GF-D8 (cell line): ENCODE data around the gene TRPM7.
"Not testable (repeated sequence)": the region's sequence is repeated elsewhere in the genome, so short reads cannot be mapped to it uniquely, and the experiment has no call there.

ENCODE experiments used
- DNase-seq: peaks from one replicate; lab custom pipeline; 2025; lab: John Stamatoyannopoulos, UW

TRPM7 gene

GRCh38 chr15:50655555-50655954, 31.0 kb downstream of the TRPM7 start:
- no peak for DNase-seq

- no peak for DNase-seq
Observed at GRCh38 chr15:50653156-50653743, 33.3 kb downstream of the TRPM7 start.

DNA sequence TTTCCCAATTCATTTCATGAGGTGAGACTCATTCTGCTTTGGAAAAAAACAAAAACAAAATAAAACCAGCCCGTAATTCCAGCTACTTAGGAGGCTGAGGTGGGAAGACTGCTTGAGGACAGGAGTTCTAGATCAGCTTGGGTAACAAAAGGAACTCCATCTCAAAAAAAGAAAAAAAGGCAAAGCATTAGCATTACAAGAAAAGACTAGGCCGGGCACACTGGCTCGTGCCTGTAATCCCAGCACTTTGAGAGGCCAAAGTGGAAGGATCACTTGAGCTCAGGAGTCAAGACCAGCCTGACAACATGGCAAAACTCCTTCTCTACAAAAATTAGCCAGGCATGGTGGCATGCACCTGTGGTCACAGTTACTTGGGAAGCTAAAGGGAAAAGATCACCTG, 33.9 kb downstream of the TRPM7 start:
- no peak for DNase-seq

GRCh38 chr15:50641318-50641717, 45.3 kb downstream of the TRPM7 start:
- no peak for DNase-seq

- DNase-seq: no peak
Observed at GRCh38 chr15:50636146-50636545, 50.5 kb downstream of the TRPM7 start.

DNA sequence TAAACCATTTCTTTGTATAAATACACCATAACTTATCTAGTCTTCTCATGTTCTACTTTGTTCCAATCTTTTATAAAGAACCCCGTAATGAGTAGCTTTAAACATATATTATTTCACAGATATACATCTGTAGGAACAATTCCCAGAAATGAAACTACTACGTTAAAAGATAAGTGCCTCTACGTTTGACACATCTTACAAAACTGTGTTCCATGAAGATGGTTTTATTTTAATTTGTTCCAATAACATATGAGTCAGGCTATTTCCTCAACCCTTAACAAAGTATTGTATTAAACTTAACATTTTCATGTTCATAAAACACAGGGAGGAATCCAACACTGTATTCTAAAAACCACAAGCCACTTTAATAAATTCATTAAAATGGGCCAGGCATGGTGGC, 52.9 kb downstream of the TRPM7 start:
- no peak for DNase-seq

- DNase-seq: no peak
Observed at GRCh38 chr15:50628421-50628820, 58.2 kb downstream of the TRPM7 start.

DNA sequence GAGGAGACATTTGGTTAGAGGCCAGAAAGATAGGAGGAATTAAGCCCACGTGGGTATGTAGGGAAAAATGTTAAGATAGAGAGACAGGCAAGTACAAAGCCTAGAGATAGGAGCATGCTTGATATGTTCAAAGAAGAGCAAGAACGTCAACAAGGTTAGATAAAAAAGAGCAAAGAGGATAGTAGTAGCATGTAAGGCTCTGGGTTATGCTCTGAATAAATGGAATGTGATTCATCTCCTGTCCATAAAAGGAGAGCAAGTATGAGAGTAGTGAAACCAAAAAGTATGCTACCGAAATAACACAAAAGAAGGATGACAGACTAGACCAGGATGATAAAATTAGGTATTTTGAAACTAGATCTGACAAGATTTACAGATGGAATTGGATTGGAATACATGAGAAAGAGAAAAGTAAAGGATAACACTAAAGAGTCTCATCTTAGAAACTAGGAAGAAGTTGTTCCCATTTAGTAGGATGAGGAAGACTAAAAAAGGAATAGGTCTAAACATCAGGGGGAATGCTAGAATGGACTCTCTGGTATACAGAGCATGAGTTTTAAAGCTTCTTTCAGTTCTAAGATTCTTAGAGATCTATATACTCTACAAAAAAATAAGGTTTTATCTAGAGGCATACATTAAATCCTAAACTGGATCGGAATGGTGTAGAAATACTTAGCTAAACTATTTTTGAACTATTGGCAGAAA, 59.1 kb downstream of the TRPM7 start:
- no peak for DNase-seq

DNA sequence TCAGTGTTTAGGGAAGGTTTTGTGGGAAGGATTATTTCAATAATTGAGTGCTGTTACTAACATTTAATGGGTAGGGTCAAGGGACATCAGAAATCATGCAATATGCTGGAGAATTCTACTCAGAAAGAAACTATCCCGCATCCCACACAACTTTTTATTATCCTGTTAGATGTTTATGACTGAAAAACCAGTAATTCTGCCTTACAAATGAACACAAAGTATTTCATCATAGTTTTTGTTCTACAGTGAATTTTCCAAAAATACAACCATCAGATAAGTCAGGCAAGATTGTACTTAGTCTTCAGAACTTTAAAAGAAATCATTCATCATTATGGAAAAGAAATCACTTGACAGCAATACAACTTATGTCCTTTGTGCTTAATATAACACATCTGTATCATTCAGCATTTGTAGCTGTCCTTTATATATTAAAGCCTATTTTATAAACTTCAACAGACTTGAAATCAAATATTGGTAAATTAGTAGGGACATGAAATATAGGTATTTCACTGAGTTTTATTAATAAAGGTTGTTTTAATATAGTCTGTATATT, 61.9 kb downstream of the TRPM7 start:
- no peak for DNase-seq

DNA sequence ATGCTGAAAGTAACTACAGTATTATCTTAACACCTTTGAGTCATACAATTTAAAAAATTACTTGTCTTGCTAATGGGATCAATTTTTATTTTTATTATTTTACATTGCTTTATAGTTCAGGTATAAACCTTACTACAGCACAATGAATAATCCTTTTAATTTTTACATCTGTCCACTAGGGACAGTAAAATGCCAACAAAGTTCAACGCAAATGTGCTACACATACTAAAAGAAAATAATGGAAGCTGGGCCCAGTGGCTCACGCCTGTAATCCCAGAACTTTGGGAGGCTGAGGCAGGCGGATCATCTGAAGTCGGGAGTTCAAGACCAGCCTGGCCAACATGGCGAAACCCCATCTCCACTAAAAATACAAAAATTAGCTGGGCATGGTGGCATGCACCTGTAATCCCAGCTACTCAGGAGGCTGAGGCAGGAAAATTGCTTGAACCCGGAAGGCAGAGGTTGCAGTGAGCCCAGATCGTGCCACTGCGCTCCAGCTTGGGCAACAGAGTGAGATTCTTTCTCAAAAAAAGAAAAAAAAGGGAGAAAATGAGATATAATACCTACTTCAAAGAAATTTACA, 64.1 kb downstream of the TRPM7 start:
- not testable (repeated sequence) for DNase-seq

DNA sequence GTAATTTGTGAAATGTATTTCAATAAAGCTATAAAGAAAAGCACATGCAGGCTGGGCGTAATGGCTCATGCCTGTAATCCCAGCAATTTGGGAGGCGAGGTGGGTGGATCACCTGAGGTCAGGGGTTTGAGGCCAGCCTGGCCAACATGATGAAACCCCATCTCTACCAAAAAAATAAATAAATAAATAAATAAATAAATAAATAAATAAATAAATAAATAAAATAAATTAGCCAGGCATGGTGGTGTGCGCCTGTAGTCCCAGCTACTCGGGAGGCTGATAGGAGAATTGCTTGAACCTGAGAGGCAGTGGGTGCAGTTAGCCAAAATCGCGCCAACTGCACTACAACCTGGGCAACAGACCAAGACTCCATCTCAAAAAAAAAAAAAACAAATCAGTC, 69.6 kb downstream of the TRPM7 start:
- DNase-seq: not testable (repeated sequence)

DNA sequence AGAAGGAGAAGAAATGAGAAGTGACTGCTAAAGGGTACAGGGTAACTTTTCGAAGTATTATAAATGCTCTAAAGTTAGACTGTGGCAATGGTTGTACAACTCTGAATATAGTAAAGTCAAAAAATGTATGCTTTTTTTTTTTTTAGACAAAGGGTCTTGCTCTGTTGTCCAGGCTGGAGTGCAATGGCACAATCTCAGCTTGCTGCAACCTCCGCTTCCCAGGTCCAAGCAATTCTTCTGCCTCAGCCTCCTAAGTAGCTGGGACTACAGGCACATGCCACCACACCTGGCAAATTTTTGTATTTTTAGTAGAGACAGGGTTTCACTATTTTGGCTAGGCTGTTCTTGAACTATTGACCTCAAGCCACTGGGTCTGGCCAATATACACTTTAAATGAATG, 70.0 kb downstream of the TRPM7 start:
- DNase-seq: not testable (repeated sequence)

- DNase-seq: no peak
Observed at GRCh38 chr15:50613600-50613999, 73.0 kb downstream of the TRPM7 start.

DNA sequence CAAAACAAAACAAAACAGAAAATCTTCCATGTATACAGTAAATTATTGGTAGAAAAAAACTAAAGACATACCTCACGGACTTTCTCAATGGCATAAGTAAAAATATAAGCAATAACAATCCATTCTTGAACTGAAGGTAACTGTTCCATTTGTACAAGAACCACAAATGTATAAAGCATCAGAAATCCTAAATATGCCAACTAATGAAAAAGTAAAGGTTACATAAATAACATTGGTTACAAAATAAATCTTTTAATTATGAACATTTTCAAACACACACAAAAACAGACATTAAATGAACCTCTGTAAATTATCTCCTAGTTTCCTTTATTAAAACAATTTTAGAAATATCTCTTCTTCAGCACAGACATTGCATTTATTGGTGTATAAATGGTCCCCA, 79.5 kb downstream of the TRPM7 start:
- DNase-seq: no peak

DNA sequence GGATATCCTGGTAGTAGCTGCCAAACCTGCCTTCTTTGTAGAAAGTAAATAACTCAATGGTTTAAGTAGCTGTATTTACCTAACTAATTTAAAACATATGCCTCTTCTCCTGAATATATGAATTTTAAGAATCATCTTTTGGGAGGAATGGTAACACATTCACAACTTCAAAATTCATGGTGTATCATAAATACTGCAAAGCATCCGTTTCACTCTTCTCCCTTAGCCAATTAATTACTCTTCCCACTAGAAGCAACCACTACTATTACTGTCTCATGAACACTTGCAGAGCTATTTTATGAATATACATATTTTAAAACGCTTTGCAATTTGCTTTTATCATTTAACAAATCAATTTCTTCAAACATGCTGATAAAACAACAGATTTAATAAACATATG, 81.1 kb downstream of the TRPM7 start:
- DNase-seq: no peak

DNA sequence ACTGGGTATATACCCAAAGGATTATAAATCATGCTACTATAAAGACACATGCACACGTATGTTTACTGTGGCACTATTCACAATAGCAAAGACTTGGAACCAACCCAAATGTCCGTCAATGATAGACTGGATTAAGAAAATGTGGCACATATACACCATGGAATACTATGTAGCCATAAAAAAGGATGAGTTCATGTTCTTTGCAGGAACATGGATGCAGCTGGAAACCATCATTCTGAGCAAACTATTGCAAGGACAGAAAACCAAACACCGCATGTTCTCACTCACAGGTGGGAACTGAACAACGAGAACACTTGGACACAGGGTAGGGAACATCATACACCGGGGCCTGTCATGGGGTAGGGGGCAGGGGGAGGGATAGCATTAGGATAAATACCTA, 84.6 kb downstream of the TRPM7 start:
- not testable (repeated sequence) for DNase-seq

GRCh38 chr15:50594311-50594710, 92.3 kb downstream of the TRPM7 start:
- no peak for DNase-seq

DNA sequence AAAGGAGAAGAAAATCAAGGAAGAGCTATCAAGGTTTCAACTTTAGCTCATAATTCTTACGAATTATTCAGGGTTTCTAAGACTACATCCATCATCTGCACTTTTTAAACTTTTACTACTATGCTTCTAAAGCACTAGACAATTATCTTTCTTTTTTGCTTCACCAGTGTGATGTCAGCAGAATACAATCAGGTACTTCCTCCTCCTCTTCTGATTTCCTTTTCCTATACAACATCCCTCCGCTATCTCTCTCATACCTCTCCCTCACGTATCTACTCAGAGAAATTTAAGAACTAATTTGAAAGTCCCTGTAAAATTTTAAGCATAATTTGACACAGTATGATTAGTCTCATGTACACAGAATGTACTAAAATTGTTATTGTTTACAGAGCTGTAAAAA, 92.8 kb downstream of the TRPM7 start:
- no peak for DNase-seq

DNA sequence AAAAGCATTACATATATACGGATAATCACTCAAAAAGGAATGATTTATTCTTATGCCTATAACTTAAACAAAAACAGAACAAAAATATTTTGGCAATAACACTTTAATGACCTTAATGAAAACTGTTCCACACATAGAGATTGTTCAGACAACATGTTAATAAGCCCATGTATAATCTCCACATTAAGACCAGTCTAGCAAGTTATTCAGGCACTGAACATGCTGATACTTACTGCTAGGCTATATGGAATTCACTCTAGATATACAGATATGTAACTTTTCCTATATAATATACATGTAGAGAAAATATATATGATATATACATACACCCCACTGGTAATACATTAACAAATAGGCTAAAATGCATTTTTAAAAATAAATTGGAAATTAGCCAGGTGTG, 96.3 kb downstream of the TRPM7 start:
- no peak for DNase-seq

DNA sequence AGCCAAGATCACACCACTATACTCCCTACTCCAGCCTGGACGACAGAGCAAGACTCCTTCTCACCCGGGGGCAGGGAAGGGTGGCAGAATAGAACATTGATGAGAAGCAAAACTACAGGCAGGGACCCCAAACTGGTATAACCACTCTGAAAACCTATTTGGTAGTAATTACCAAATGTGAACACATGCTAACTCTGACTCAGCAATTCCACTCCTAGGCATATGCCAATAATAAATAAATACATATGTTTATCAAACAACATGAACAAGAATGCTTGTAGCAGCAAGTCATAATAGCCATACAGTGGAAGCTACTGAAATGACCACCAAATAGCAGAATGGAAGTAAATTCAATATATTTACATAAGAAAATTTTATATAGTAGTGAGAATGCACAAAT, 109.1 kb downstream of the TRPM7 start:
- no peak for DNase-seq

GRCh38 chr15:50576166-50576565, 110.4 kb downstream of the TRPM7 start:
- no peak for DNase-seq

DNA sequence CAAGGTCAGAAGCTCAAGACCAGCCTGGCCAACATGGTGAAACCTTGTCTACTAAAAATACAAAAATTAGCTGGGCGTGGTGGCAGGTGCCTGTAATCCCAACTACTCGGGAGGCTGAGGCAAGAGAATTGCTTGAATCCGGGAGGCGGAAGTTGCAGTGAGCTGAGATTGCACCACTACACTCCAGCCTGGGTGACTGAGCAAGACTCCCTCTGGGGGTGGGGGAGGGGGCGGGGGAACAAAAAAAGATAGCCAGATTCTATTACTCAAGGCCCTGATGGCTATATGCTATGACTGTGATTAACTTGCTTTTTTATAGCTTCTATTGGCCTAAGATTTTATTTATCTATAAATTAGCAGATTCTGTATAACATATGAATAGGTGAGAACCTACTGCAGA, 112.8 kb downstream of the TRPM7 start:
- not testable (repeated sequence) for DNase-seq

DNA sequence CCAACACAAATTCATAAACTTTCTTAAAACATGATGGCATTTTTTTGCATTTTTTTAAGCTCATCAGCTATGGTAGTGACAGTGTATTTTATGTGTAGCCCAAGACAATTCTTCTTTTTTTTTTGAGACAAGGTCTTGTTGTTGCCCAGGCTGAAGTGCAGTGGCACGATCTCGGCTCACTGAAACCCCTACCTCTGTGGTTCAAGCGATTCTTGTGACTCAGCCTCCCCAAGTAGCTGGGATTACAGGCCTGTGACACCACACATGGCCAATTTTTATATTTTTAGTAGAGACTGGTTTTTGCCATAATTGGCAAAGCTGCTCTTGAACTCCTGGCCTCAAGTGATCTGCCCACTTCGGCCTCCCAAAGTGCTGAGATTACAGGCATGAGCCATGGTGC, 122.8 kb downstream of the TRPM7 start:
- no peak for DNase-seq
